ENCODE results near the gene MOXD1. TPM values are rescaled to one million over a fixed set of nuclear protein-coding genes. Genes with fewer than 3 reads are reported as not detected.

Gene MOXD1
- 3.7 and 22.0 TPM in 2 replicates for total RNA-seq (ENCODE audit: low replicate concordance)
- long read RNA-seq, partial matches to known transcripts, result 1 of 3 reads
- long read RNA-seq, other reads (novel, unspliced or antisense), result 1 of 3 reads

DNA sequence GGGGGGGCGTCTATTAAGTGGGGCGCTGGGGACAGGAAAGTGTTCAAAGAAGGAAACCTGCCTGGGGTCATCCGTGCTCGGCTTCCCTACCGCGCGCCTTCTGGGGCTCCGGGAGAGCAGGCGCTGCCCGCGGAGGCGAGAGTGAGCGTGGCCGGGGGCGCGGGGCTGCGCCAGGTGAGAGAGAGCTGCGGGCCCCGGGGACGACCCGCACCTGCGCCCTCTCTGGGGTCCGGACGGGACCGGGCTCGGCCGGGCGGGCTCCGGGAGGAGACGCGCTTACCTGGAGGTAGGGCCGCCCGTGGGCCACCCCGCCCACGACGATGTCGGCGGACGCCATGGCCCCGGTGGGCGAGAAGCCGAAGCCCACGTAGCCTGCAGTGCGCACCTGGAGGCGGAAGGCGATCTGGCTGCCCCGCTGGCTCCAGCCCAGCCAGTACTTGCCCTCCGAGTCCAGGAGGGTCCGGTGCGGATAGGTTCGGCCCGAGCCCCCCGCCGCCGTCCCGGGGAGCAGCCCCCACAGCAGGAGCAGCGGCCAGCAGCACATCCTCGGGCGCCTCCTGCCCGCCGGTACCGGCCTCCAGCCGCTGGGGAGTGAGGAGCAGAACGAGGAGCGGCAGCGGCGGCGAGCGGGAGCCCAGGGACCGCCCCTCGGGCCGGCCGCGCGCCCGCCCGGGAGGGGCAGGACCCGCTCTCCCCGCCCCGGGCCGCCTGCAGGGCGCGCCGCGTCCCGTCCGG is at the start of gene MOXD1:
TSS of gene MOXD1 (minus strand) at position 593 of the 735 bp plus-strand sequence. CDS start at position 544, 49 bp downstream.
- TF ChIP-seq, protein P1, sequence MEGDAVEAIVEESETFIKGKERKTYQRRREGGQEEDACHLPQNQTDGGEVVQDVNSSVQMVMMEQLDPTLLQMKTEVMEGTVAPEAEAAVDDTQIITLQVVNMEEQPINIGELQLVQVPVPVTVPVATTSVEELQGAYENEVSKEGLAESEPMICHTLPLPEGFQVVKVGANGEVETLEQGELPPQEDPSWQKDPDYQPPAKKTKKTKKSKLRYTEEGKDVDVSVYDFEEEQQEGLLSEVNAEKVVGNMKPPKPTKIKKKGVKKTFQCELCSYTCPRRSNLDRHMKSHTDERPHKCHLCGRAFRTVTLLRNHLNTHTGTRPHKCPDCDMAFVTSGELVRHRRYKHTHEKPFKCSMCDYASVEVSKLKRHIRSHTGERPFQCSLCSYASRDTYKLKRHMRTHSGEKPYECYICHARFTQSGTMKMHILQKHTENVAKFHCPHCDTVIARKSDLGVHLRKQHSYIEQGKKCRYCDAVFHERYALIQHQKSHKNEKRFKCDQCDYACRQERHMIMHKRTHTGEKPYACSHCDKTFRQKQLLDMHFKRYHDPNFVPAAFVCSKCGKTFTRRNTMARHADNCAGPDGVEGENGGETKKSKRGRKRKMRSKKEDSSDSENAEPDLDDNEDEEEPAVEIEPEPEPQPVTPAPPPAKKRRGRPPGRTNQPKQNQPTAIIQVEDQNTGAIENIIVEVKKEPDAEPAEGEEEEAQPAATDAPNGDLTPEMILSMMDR (conservative IDR thresholded peaks at IDR 0.05), result peak; percentile 41
- peak; percentile 75 for DNase-seq (ENCODE audit: extremely low spot score, unreplicated experiment)
- Mint-ChIP-seq H3K4me3 (peak within 1 kb of the TSS; percentile 85), H3K27me3 (peaks cover 77% of the 10 kb centered on the region), H3K27ac (no peak within 1 kb of the TSS), H3K9me3 (no peaks in the 10 kb centered on the region), H3K4me1 (ENCODE audit: unreplicated experiment) (no peaks in the 10 kb centered on the region), H3K36me3 (no peaks in the 10 kb centered on the region)

DNA sequence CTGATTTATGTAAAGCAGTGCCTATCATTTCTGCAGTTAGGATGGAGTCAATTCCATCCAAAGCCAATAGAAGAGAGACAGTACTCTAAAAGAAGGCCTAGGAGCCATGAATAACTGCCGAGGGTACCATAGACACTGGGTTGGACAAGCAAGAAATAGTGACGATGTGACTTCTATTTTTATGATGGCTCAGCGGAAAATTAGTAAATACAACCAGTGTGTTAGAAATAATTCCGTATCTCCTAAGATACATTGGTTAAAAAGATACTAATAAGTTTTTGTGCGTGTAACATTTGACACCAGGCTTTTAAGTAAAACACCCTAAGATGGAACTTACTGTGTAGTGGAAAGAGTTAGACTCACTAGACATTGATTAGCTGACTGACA is 45.6 kb upstream of the MOXD1 start:
- DNase-seq (ENCODE audit: extremely low spot score, unreplicated experiment), result no peak
- Mint-ChIP-seq H3K4me1 (ENCODE audit: unreplicated experiment) (peaks cover 4% of the 10 kb centered on the region), H3K27me3 (no peaks in the 10 kb centered on the region), H3K36me3 (peaks cover 15% of the 10 kb centered on the region), H3K27ac (no peak overlapping the region), H3K4me3 (no peak overlapping the region), H3K9me3 (no peaks in the 10 kb centered on the region)
- TF ChIP-seq, protein P1 (conservative IDR thresholded peaks at IDR 0.05), result no peak

DNA sequence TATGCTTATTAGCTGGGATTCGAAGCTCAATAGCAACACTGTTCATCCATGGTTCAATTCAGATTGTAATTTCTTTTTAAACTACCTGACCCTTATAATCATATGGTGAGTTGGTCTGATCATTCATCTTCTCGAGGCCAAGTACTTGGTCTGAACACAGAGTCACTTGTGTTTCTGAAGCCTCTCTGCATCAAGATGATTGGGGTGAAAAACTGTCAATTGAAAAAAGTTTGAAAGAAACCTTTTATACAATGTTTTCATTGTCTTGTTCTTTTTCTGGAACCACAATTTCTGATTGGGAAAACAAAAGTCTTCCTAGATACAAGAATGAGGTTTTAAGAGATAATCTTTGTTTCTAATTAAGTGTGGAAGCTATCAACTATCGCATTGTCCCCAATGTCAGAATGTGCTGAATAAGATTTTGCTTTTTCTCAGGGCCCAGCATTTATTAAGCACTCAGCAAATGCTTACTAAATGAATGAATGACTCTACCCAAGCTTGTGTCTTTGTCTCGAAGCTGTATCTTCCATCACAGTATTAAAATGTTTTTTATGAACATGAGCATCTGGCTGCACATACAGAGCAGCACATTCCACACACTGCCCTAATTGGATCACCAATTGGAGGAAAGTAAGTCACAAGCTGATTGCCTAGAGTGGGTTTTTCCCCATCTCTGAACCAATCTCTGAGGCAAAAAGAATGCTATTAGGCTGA is 45.0 kb upstream of the MOXD1 start:
- no peak for DNase-seq (ENCODE audit: extremely low spot score, unreplicated experiment)
- Mint-ChIP-seq H3K36me3 (peaks cover 12% of the 10 kb centered on the region), H3K4me1 (ENCODE audit: unreplicated experiment) (peaks cover 4% of the 10 kb centered on the region), H3K27me3 (no peaks in the 10 kb centered on the region), H3K4me3 (no peak overlapping the region), H3K27ac (no peak overlapping the region), H3K9me3 (no peaks in the 10 kb centered on the region)
- TF ChIP-seq, protein P1 (conservative IDR thresholded peaks at IDR 0.05), result no peak

DNA sequence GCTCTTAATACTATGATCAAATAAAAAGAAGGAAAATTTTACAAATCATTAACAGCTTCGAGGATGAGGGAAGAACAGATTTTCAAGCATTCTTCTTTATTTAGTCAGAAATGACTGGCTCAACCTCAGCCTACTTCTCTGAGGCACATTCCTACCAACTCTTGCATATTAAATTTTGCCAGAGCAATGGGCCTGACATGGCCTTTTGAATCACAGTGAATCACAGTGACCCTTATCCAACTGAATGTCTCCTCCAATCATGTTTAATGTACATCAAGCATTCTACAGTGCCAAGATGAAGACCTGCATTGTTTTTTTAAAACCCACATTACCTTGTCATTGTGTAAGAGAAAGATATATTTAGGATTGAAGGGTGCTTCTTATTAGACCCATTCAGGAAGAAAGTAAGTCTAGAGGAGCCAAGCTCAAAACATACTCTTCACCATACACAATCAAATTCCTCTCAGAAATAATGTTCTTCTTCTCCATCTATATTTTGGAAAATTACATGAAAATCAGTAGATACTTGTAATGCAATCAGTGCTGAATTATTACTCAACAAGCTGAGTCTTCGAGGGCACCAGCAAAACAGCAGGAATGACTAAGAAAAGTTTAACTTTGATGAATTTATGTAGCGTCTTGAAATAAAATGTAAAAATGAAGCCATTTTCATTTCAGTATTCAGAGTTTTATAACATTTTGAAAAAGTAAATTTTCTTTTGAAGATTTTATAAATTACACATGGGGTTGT is 44.1 kb upstream of the MOXD1 start:
- DNase-seq (ENCODE audit: extremely low spot score, unreplicated experiment), result no peak
- no peak overlapping the region for H3K4me3 Mint-ChIP-seq
- no peaks in the 10 kb centered on the region for H3K27me3 Mint-ChIP-seq
- H3K9me3 Mint-ChIP-seq, result no peaks in the 10 kb centered on the region
- no peak overlapping the region for H3K27ac Mint-ChIP-seq
- TF ChIP-seq, protein P1 (conservative IDR thresholded peaks at IDR 0.05), result no peak
- H3K36me3 Mint-ChIP-seq, result peaks cover 8% of the 10 kb centered on the region
- H3K4me1 Mint-ChIP-seq (ENCODE audit: unreplicated experiment), result peaks cover 4% of the 10 kb centered on the region

DNA sequence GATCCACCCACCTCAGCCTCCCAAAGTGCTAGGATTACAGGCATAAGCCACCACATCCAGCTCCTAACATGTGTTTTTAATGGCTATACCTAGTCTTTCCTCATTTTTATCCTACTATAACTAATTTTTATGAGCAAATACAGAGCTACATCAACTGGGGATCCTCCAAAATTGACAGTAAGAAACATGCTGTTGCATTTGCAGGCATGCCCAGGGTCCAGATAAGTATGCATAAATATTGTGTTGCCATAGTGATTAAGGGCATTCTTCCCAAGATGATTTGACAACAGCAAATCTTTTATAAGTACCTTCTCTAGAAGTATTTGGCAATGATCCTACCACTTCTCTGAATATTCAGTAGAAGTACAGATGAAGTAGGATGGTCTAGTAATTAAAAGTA is 41.9 kb upstream of the MOXD1 start:
- TF ChIP-seq, protein P1 (conservative IDR thresholded peaks at IDR 0.05), result no peak
- Mint-ChIP-seq H3K9me3 (no peaks in the 10 kb centered on the region), H3K27ac (no peak overlapping the region), H3K36me3 (peaks cover 3% of the 10 kb centered on the region), H3K27me3 (no peaks in the 10 kb centered on the region), H3K4me3 (no peak overlapping the region), H3K4me1 (ENCODE audit: unreplicated experiment) (peaks cover 4% of the 10 kb centered on the region)
- no peak for DNase-seq (ENCODE audit: extremely low spot score, unreplicated experiment)
